Right hindlimb (tissue), 1 donor: ENCODE measurements around the gene ARID1A.

Experiments
- DNase-seq: peaks from one replicate; pipeline ENCODE4 v3.0.0-alpha.2; 2018

The ARID1A gene

DNA sequence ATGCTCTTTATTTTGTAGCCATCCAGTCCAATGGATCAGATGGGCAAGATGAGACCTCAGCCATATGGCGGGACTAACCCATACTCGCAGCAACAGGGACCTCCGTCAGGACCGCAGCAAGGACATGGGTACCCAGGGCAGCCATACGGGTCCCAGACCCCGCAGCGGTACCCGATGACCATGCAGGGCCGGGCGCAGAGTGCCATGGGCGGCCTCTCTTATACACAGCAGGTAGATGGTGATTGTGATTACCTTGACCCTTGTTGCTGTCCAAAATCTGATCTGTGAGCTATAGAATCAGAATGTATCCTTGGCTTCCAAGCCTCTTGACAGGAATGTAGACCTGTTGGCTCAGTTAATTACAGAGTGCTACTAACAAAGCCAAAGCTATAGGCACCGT, 33.8 kb downstream of the ARID1A start:
- no peak for DNase-seq

DNA sequence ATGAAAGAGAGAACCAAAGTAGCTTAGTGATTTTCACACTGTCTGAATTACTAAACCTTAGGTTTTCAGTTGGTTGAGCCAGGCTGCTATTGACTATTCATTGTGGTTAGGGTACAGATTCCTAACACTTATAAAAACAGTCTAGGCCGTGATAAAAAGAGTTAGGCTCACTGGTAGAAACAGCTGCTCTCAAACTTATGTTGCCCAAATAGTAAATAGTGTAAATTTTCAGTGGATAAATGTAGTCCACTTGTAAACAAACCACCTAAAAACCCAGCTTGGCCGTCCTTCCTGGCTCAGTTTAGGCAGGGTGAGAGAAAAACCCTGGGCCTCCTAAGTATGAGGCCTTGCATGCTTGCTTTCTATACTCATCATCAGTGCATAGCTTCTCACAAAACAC, 34.9 kb downstream of the ARID1A start:
- DNase-seq: no peak

GRCh38 chr1:26731233-26731902, 35.6 kb downstream of the ARID1A start:
- no peak for DNase-seq

DNA sequence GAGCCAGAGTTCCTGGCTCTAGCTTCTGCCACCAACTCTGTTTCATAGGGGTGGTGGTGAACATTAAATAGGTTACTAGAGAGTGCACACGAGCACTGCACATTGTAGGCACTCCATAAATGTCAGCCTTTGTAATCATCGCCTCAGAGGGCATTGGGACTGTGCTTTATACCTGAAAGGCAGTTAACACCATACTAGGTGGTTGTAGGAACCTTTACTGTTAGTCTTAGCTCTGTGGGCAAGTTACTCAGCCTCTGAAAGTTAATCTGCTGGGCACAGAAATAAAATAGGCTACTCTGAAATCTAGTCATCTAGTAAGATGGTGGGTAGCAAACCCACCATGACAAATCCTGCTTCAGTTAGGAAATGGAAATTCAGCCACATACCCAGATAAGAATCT, 37.6 kb downstream of the ARID1A start:
- DNase-seq: no peak

GRCh38 chr1:26733982-26734381, 38.2 kb downstream of the ARID1A start:
- no peak for DNase-seq

DNA sequence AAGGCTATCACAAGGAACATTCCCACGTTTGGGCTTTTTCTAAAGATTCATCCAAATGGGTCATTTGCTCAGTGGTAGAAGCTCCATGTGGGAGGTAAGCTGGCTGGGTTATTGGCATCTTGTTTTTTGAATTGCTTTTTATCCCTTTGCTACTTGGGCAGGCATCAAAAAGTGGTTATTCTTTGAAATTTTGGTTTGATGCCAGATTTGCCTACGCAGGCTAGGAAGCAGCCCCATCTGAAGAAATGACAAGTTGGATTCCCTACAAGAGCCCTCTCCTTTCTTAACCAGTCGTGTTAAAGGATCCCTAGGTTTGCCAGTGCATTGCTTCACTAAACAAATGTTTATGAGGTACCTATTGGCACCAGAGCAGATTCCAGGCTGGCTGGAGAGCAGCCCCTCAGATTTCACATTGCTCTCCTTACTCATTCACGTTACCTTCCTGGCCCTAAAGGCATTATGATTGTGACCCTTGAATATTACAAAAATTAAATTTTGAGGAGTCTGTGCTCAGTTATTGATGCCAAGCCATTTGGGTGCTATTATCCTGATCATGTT, 38.8 kb downstream of the ARID1A start:
- DNase-seq: no peak

- DNase-seq: no peak
Observed at GRCh38 chr1:26739329-26739914, 43.6 kb downstream of the ARID1A start.

- no peak for DNase-seq
Observed at GRCh38 chr1:26740023-26740634, 44.3 kb downstream of the ARID1A start.

GRCh38 chr1:26740952-26741351, 45.1 kb downstream of the ARID1A start:
- no peak for DNase-seq

DNA sequence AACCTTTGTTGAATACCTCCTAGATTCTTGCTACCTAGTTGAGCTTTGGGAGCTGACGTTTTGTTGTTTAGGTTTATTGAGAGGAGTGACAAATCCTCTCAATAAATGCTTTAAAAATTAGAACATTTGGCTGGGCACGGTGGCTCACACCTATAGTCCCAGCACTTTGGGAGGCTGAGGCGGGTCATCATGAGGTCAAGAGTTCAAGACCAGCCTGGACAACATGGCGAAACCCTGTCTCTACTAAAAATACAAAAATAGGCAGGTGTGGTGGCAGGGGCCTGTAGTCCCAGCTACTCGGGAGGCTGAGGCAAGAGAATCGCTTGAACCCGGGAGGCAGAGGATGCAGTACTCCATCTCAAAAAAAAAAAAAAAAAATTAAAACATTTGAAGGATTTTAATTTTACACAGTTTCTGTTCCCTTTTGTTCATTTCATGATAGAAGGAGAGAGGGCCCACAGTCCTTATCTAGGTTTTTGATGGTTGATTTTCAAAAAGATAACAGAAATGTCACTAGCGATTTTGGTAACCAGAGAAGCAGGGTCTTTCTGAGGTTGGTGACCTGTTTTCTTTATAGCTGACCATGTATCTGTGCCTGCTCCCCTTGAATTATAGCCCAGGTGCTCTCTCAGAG, 47.7 kb downstream of the ARID1A start:
- DNase-seq: no peak

- peak; percentile 59 for DNase-seq
Observed at GRCh38 chr1:26744075-26744959, 48.5 kb downstream of the ARID1A start.

GRCh38 chr1:26745191-26745590, 49.4 kb downstream of the ARID1A start:
- no peak for DNase-seq

DNA sequence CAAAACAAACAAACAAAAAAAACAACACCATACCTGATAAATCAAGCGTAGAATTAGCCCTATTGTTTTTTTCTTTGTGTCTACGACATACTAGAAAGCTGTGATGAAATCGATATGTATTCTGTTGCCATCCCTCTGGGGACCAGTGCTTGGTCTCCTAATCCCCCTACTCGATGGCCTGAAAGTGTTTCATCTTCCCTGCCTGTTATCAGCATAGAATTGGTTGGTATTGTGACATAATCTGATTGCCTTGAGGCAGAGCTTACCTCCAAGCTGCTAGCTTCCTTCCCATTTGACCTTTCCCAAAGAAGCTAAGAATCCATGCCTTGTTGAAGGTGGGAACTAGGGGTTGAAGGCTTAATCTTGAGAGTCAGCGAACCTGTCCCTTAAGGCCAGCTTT, 51.2 kb downstream of the ARID1A start:
- no peak for DNase-seq

DNA sequence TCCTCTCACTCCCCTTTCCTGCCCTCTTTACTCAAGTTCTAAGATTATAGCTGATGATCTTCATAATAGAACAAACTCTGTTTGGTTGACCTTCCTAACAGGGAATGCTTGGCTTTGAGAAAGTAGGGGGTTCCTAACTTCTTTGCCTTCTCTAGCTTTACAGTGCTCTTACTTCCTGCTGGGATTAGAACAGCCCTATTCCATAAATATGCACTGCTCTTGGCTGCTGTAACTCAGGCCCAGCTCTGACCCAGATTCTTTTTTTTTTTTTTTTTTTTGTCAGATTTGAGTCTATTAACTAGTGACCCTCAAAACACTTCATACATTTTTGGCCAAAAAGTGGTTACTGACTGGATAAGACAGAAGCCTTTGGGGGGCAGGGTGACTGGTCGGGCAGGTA, 52.5 kb downstream of the ARID1A start:
- DNase-seq: no peak

GRCh38 chr1:26749458-26749857, 53.6 kb downstream of the ARID1A start:
- DNase-seq: no peak

DNA sequence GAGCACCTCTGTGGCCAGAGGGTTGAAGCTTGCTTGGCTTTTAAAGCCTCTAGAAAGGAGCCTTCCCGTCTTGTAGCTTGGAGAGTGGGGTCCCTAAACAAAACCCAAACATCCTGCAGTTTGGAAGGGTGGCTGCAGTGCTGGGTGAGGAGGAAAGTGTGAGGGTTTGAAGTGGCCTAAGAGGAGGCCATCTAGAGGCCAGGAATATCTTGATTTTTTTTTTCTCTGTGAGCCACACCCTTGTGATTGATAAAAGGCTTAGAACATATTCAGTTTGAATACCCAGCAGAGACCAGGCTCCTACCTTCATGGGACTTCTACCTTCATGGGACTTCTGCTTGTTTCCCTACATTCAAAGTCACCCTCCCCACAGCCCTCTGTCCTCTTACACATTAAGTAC, 54.6 kb downstream of the ARID1A start:
- DNase-seq: no peak

- DNase-seq: no peak
Observed at GRCh38 chr1:26752519-26752918, 56.7 kb downstream of the ARID1A start.

GRCh38 chr1:26754086-26754874, 58.5 kb downstream of the ARID1A start:
- no peak for DNase-seq

GRCh38 chr1:26758358-26758757, 62.5 kb downstream of the ARID1A start:
- no peak for DNase-seq

DNA sequence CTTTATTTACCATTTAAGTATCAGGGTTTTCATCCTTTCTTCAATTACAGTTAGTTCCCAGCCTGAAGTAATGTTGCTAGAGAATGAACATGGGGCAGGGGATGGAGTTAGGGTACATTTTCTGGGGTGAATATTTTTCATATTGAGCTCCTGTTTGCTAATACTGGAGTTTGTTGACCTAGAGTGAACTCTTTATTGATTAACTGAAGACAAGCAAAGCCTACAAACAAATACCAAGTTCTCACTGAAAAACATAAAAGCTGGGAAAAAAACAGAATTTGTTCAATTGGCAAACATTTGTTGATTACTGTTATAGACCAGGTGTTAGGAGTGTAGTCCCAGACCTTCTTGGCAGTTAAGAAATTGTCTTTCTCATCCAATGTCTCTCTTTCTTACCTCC, 63.7 kb downstream of the ARID1A start:
- DNase-seq: no peak

GRCh38 chr1:26761217-26761616, 65.4 kb downstream of the ARID1A start:
- DNase-seq: no peak

- DNase-seq: no peak
Observed at GRCh38 chr1:26767714-26768113, 71.9 kb downstream of the ARID1A start.
